HepG2 (cell line): ENCODE measurements around the gene ADRM1. TPM values are rescaled to one million over a fixed set of nuclear protein-coding genes. Genes with fewer than 3 reads are reported as not detected.

Experiments
- ARNT2 ChIP-seq: sonication (generic); formaldehyde crosslinking; IDR thresholded peaks from 2 replicates; pipeline ENCODE4 v1.8.0; 2022; ENCODE audit warnings: mild to moderate bottlenecking, low read depth, missing genetic modification reagents, moderate library complexity
- DNMT1 ChIP-seq: sonication (generic); formaldehyde crosslinking; IDR thresholded peaks from 2 replicates; pipeline ENCODE4 v1.5.1; 2020; ENCODE audit warnings: mild to moderate bottlenecking, missing genetic modification reagents
- DR1 ChIP-seq: sonication (generic); formaldehyde crosslinking; IDR thresholded peaks from 2 replicates; pipeline ENCODE4 v1.8.0; 2021; ENCODE audit warnings: mild to moderate bottlenecking, missing genetic modification reagents, inconsistent platforms
- HDAC2 ChIP-seq: sonication (generic); formaldehyde crosslinking; IDR thresholded peaks from 2 replicates; pipeline ENCODE4 v1.4.0; 2020; ENCODE audit warnings: missing genetic modification reagents
- MTA1 ChIP-seq: sonication (generic); formaldehyde crosslinking; IDR thresholded peaks from 2 replicates; pipeline ENCODE4 v1.4.0; 2020; ENCODE audit warnings: missing genetic modification reagents, mild to moderate bottlenecking, borderline replicate concordance
- NCOA1 ChIP-seq: sonication (generic); formaldehyde crosslinking; IDR thresholded peaks from 2 replicates; pipeline ENCODE4 v1.9.0; 2021; ENCODE audit warnings: missing genetic modification reagents
- NFKB2 ChIP-seq: sonication (generic); formaldehyde crosslinking; IDR thresholded peaks from 2 replicates; pipeline ENCODE4 v1.4.0; 2020; ENCODE audit warnings: missing genetic modification reagents, borderline replicate concordance
- YEATS2 ChIP-seq: sonication (generic); formaldehyde crosslinking; IDR thresholded peaks from 2 replicates; pipeline ENCODE4 v1.4.0; 2020; ENCODE audit warnings: missing genetic modification reagents, borderline replicate concordance
- ZBTB7B ChIP-seq: sonication (generic); formaldehyde crosslinking; IDR thresholded peaks from 2 replicates; pipeline ENCODE4 v1.4.0; 2020; ENCODE audit warnings: missing genetic modification reagents
- ZNF124 ChIP-seq: sonication (generic); formaldehyde crosslinking; IDR thresholded peaks from 2 replicates; pipeline ENCODE4 v1.4.0; 2020; ENCODE audit warnings: missing genetic modification reagents
- ZNF251 ChIP-seq: sonication (generic); formaldehyde crosslinking; IDR thresholded peaks from 2 replicates; pipeline ENCODE4 v1.9.0; 2021; ENCODE audit warnings: mild to moderate bottlenecking, missing genetic modification reagents
- ZNF619 ChIP-seq: sonication (generic); formaldehyde crosslinking; IDR thresholded peaks from 2 replicates; pipeline ENCODE4 v1.4.0; 2020; ENCODE audit warnings: mild to moderate bottlenecking, missing genetic modification reagents
- ZNF709 ChIP-seq: sonication (generic); formaldehyde crosslinking; IDR thresholded peaks from 2 replicates; pipeline ENCODE4 v1.5.0; 2020; ENCODE audit warnings: mild to moderate bottlenecking, missing genetic modification reagents
- polyA plus RNA-seq, 8 experiments: library from polyadenylated mRNA; depleted of rRNA in 3 of 8; stranded (reverse) in 7 of 8; unstranded in 1 of 8; fragments of >200 nt; fragmentation: Illumina TruSeq in 4 of 8; extraction: Trizol in 4 of 8; gene quantifications; 2 replicates each; pipeline versions ENCODE4 v1.2.1 to v1.2.3, GENCODE V29; 2011 to 2016; ENCODE audit warnings: low read depth in 4 of 8, missing spikeins in 1 of 8, mixed read lengths in 1 of 8; ENCODE audit not compliant: insufficient read depth in 1 of 8
- total RNA-seq, 5 experiments: library from RNA; depleted of rRNA; stranded (reverse); fragments of >200 nt; fragmentation: Illumina TruSeq; extraction: Trizol; gene quantifications; 2 replicates each; pipeline ENCODE4 v1.2.3, GENCODE V29; 2016; ENCODE audit warnings: low read depth in 1 of 5
- TF ChIP-seq, protein P1 (sequence below), 2 experiments: fragments of 450-650 bp in 1 of 2; sonication (generic) in 1 of 2; formaldehyde crosslinking in 1 of 2; IDR thresholded peaks; 2 replicates each; pipeline versions ENCODE4 v1.6.1 to v1.8.0; 2016 to 2022; ENCODE audit warnings: antibody characterized with exemption in 1 of 2, mild to moderate bottlenecking in 1 of 2, missing genetic modification reagents in 1 of 2
- TF ChIP-seq, protein P2 (sequence below): sonication (generic); formaldehyde crosslinking; IDR thresholded peaks from 2 replicates; pipeline ENCODE4 v1.5.0; 2020; ENCODE audit warnings: missing genetic modification reagents

ADRM1 gene
- total and polyA plus RNA-seq, 2 of the 13 experiments (the other 11 are each of a cell fraction or from before 2014, with no cell fraction given) = 92.9 to 154 TPM

DNA sequence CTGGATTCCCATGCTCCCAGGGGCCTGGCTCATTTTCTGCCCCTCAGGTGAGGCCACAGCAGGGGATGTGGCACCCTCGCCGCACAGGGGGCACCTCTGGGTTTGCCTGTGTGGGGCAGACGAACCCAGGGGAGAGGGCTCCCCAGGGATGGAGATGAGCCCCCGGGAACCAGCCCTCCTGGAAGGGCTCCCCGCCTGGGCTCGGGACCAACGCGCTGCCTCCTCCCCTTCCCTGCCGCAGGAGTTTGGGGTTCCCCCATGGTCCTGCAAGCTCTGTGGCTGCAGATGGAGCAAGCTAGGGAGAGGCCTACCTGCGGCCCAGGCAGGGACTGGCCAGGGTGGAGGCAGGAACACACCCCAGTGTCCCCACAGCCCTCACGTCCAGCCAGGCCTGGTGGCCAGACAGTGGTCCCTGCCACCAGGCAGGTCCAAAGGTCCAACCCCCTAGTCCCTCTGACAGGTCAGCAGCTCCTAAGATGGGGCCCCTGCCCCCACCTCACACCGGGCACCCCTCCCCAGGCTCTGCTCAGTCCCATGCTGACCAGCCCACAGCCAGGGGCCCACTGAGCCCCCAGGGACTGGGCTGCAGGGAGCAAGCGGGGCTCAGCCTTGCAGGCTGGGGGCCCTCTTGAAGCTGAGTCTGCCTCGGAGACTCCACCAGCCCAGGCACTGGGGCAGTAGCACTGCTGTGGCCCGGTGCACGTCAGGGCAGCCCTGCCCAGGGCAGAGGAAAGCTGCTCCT lies 50.7 kb downstream of the ADRM1 start (continued):
- TF ChIP-seq, protein P1, sequence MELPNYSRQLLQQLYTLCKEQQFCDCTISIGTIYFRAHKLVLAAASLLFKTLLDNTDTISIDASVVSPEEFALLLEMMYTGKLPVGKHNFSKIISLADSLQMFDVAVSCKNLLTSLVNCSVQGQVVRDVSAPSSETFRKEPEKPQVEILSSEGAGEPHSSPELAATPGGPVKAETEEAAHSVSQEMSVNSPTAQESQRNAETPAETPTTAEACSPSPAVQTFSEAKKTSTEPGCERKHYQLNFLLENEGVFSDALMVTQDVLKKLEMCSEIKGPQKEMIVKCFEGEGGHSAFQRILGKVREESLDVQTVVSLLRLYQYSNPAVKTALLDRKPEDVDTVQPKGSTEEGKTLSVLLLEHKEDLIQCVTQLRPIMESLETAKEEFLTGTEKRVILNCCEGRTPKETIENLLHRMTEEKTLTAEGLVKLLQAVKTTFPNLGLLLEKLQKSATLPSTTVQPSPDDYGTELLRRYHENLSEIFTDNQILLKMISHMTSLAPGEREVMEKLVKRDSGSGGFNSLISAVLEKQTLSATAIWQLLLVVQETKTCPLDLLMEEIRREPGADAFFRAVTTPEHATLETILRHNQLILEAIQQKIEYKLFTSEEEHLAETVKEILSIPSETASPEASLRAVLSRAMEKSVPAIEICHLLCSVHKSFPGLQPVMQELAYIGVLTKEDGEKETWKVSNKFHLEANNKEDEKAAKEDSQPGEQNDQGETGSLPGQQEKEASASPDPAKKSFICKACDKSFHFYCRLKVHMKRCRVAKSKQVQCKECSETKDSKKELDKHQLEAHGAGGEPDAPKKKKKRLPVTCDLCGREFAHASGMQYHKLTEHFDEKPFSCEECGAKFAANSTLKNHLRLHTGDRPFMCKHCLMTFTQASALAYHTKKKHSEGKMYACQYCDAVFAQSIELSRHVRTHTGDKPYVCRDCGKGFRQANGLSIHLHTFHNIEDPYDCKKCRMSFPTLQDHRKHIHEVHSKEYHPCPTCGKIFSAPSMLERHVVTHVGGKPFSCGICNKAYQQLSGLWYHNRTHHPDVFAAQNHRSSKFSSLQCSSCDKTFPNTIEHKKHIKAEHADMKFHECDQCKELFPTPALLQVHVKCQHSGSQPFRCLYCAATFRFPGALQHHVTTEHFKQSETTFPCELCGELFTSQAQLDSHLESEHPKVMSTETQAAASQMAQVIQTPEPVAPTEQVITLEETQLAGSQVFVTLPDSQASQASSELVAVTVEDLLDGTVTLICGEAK (IDR thresholded peaks at IDR 0.05) = no peak
- TF ChIP-seq, protein P1 (CRISPR knock-in tag; IDR thresholded peaks at IDR 0.05) = peak; percentile 68
- TF ChIP-seq ZNF124 (CRISPR knock-in tag) (no peak), ZBTB7B (peak; percentile 76; the same call in 1 of the 2 replicates), ZNF619 (0 out of 2 replicates have a peak, but pooled peaks have one; percentile 33), NFKB2 (CRISPR knock-in tag) (peak; percentile 65; the same call in 1 of the 2 replicates), DR1 (CRISPR knock-in tag) (peak; percentile 57), ZNF709 (CRISPR knock-in tag) (no peak), ZNF251 (CRISPR knock-in tag) (no peak), DNMT1 (peak; percentile 94), NCOA1 (CRISPR knock-in tag) (no peak), HDAC2 (peak; percentile 51; the same call in 1 of the 2 replicates), YEATS2 (CRISPR knock-in tag) (0 out of 2 replicates have a peak, but pooled peaks have one; percentile 24), MTA1 (CRISPR knock-in tag) (peak; percentile 75; the same call in 1 of the 2 replicates), ARNT2 (CRISPR knock-in tag) (no peak)
- TF ChIP-seq, protein P2, sequence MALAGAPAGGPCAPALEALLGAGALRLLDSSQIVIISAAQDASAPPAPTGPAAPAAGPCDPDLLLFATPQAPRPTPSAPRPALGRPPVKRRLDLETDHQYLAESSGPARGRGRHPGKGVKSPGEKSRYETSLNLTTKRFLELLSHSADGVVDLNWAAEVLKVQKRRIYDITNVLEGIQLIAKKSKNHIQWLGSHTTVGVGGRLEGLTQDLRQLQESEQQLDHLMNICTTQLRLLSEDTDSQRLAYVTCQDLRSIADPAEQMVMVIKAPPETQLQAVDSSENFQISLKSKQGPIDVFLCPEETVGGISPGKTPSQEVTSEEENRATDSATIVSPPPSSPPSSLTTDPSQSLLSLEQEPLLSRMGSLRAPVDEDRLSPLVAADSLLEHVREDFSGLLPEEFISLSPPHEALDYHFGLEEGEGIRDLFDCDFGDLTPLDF (CRISPR knock-in tag) = no peak
